NT2/D1 (cell line): ENCODE measurements around the gene KLF9.

Experiments
- DNase-seq: peaks from one replicate; pipeline ENCODE4 v3.0.0-alpha.2; 2011; ENCODE audit warnings: low read depth, low spot score
- H3K27me3 ChIP-seq: 2 replicates; pipeline ENCODE4 v1.6.0; 2011; ENCODE audit warnings: mild to moderate bottlenecking; ENCODE audit not compliant: insufficient read length, insufficient read depth
- H3K36me3 ChIP-seq: 2 replicates; pipeline ENCODE4 v1.6.1; 2011; ENCODE audit warnings: mild to moderate bottlenecking, low read length, mixed read lengths; ENCODE audit not compliant: insufficient read depth, insufficient read length
- H3K4me1 ChIP-seq: 2 replicates; pipeline ENCODE4 v1.5.1; 2011; ENCODE audit not compliant: insufficient read depth, insufficient read length
- H3K4me3 ChIP-seq: 2 replicates; pipeline ENCODE4 v1.5.1; 2011; ENCODE audit warnings: low read depth; ENCODE audit not compliant: insufficient read length
- H3K9ac ChIP-seq: 2 replicates; pipeline ENCODE4 v1.6.0; 2011; ENCODE audit warnings: low read depth; ENCODE audit not compliant: insufficient read length
- H3K9me3 ChIP-seq: 2 replicates; pipeline ENCODE4 v1.5.1; 2011; ENCODE audit warnings: mild to moderate bottlenecking, low read length; ENCODE audit not compliant: insufficient read depth
- SUZ12 ChIP-seq: IDR thresholded peaks from 2 replicates; pipeline ENCODE4 v1.6.1; 2011; ENCODE audit not compliant: insufficient read length, insufficient read depth; ENCODE audit errors: extremely low read depth
- YY1 ChIP-seq: IDR thresholded peaks from 2 replicates; pipeline ENCODE4 v1.6.1; 2011; ENCODE audit not compliant: insufficient read length, insufficient read depth
- ZNF274 ChIP-seq: IDR thresholded peaks from 2 replicates; pipeline ENCODE4 v1.6.1; 2011; ENCODE audit warnings: mild to moderate bottlenecking, low read depth, low read length

The KLF9 gene

GRCh38 chr9:70413464-70413798 lies 1.0 kb downstream of the KLF9 start:
- no peak for DNase-seq
- H3K27me3 ChIP-seq, result peaks cover 29% of the 10 kb centered on the region
- no peaks in the 10 kb centered on the region for H3K36me3 ChIP-seq
- H3K9ac ChIP-seq, result peak overlapping the region; percentile 82
- TF ChIP-seq YY1 (no peak), SUZ12 (no peak), ZNF274 (no peak)
- peaks cover 5% of the 10 kb centered on the region for H3K4me1 ChIP-seq
- peak overlapping the region; percentile 70 for H3K4me3 ChIP-seq
- no peaks in the 10 kb centered on the region for H3K9me3 ChIP-seq

- Histone ChIP-seq H3K4me1 (peaks cover 5% of the 10 kb centered on the region), H3K9me3 (no peaks in the 10 kb centered on the region), H3K36me3 (no peaks in the 10 kb centered on the region), H3K9ac (peak overlapping the region; percentile 82), H3K27me3 (peaks cover 29% of the 10 kb centered on the region), H3K4me3 (peak overlapping the region; percentile 70)
- no peak for DNase-seq
- TF ChIP-seq YY1 (no peak), ZNF274 (no peak), SUZ12 (no peak)
These were observed 1.5 kb downstream of the KLF9 start for GRCh38 chr9:70412832-70413463.

- H3K9ac ChIP-seq, result peak overlapping the region; percentile 82
- H3K4me1 ChIP-seq, result peaks cover 5% of the 10 kb centered on the region
- H3K27me3 ChIP-seq, result peaks cover 29% of the 10 kb centered on the region
- no peak for TF ChIP-seq YY1
- no peak for TF ChIP-seq SUZ12
- TF ChIP-seq ZNF274, result no peak
- H3K4me3 ChIP-seq, result peak overlapping the region; percentile 70
- no peak for DNase-seq
- H3K36me3 ChIP-seq, result no peaks in the 10 kb centered on the region
- no peaks in the 10 kb centered on the region for H3K9me3 ChIP-seq
These were observed 2.3 kb downstream of the KLF9 start for GRCh38 chr9:70411930-70412831.

- H3K4me1 ChIP-seq, result peaks cover 5% of the 10 kb centered on the region
- no peak for DNase-seq
- no peak overlapping the region for H3K9ac ChIP-seq
- H3K4me3 ChIP-seq, result no peak overlapping the region
- TF ChIP-seq ZNF274 (no peak), SUZ12 (no peak), YY1 (no peak)
- peaks cover 29% of the 10 kb centered on the region for H3K27me3 ChIP-seq
- no peaks in the 10 kb centered on the region for H3K36me3 ChIP-seq
- H3K9me3 ChIP-seq, result no peaks in the 10 kb centered on the region
These were observed 3.1 kb downstream of the KLF9 start for GRCh38 chr9:70411121-70411929.

DNA sequence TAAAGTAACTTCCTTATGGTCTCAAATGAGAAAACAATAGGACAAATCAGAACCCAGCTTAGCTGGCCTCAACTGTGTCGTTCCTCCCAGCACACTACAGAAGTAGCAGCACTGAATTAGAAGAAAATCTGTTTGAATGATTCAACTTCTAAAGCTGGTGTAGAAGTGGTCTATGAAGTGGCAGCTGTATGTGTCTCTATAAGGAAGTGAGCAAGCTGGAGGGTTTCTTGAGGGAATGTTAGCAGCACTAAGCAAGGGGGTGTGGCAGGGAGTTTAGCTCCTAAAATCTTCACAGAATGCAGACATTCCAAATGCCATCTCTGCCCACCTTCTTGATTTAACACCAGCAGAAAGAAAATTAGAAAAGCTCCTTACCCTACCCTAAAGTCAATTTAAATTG lies 4.1 kb downstream of the KLF9 start:
- H3K27me3 ChIP-seq, result peaks cover 22% of the 10 kb centered on the region
- DNase-seq, result no peak
- TF ChIP-seq ZNF274 (no peak), YY1 (no peak), SUZ12 (no peak)
- no peaks in the 10 kb centered on the region for H3K36me3 ChIP-seq
- H3K9ac ChIP-seq, result no peak overlapping the region
- no peak overlapping the region for H3K4me3 ChIP-seq
- H3K9me3 ChIP-seq, result no peaks in the 10 kb centered on the region
- peaks cover 9% of the 10 kb centered on the region for H3K4me1 ChIP-seq

DNA sequence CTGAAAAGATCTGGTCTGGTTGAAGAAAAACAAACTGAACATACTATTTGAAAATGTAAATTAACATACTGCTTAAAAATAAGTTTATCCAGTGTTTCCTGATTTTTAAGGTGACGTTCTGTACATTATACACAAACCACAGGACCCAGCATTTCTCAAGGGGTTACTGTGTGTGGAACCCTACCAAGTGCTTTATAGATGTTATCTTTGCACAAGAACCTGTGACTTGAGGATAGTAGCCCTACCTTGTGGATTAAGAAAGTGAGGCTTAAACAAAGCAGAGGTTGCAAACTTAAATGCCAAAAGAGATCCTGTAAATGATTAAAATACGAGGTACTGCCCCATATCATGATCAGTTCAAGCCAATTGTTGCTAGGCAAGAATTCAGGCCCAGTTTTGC lies 4.7 kb downstream of the KLF9 start:
- TF ChIP-seq SUZ12, result no peak
- TF ChIP-seq YY1, result no peak
- no peak for TF ChIP-seq ZNF274
- Histone ChIP-seq H3K4me3 (no peak overlapping the region), H3K4me1 (peaks cover 9% of the 10 kb centered on the region)

DNA sequence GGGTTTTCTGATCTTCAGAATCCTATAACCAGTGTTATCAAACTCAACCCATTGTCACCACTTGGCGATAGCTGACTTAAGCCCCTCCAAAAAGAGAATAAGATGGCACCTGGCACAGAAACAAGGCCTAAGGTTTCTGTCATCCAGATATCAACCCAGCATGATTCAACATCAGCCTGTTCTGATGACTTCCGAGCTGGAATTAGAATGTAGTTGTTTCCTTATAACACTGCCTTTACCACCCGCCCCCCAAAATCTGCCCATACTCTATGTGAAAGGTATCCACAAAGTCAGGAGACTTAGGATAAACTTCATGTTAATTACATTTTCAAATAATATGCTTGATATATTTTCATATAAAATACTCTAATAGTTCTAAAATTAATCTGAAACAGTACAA lies 5.2 kb downstream of the KLF9 start:
- Histone ChIP-seq H3K27me3 (peaks cover 12% of the 10 kb centered on the region), H3K36me3 (no peaks in the 10 kb centered on the region), H3K4me3 (no peak overlapping the region), H3K4me1 (peaks cover 9% of the 10 kb centered on the region), H3K9me3 (no peaks in the 10 kb centered on the region), H3K9ac (no peak overlapping the region)
- DNase-seq, result no peak
- TF ChIP-seq YY1, result no peak
- no peak for TF ChIP-seq ZNF274
- TF ChIP-seq SUZ12, result no peak

More for the DNA sequence above, 4.7 kb downstream of the KLF9 start:
- H3K9ac ChIP-seq, result no peak overlapping the region
- no peak for DNase-seq
- no peaks in the 10 kb centered on the region for H3K36me3 ChIP-seq
- no peaks in the 10 kb centered on the region for H3K9me3 ChIP-seq
- peaks cover 16% of the 10 kb centered on the region for H3K27me3 ChIP-seq
